Panc1 (cell line): ENCODE data around the gene PSMA7. TPM values are rescaled to one million over a fixed set of nuclear protein-coding genes. Genes with fewer than 3 reads are reported as not detected.

ENCODE experiments used
- ATAC-seq: fragments of 200-7000 bp; cut with Tn5 transposase; 2 replicates; pipeline ENCODE4 v1.9.1; 2020; ENCODE audit warnings: mild to moderate bottlenecking, moderate library complexity
- BruUV-seq: library from RNA; stranded (reverse); fragments of 400-500 nt; replicated peaks from 2 replicates; lab custom pipeline; 2021; lab: Mats Ljungman, UMichigan
- CTCF ChIA-PET: fragments of 300-600 bp; sonication (Branson Sonifier 250); formaldehyde crosslinking; loops from one replicate; lab custom pipeline; 2022; ENCODE audit warnings: antibody characterized with exemption; lab: Charles Lee
- POLR2A ChIA-PET: fragments of 300-600 bp; sonication (Branson Sonifier 250); formaldehyde crosslinking; loops from one replicate; lab custom pipeline; 2022; ENCODE audit warnings: antibody characterized with exemption; lab: Charles Lee
- DNase-seq: peaks from one replicate; pipeline ENCODE4 v3.0.0-alpha.2; 2010; ENCODE audit warnings: low read depth, low spot score
- H3K27ac ChIP-seq: 2 replicates; pipeline ENCODE4 v1.5.1; 2011; ENCODE audit warnings: mild to moderate bottlenecking, low read length, inconsistent platforms
- H3K27me3 ChIP-seq: fragments of 200-500 bp; sonication (Bioruptor generic); 2 replicates; pipeline ENCODE4 v1.6.0; 2014; ENCODE audit warnings: low read length, inconsistent platforms; ENCODE audit not compliant: control insufficient read depth, insufficient read depth
- H3K36me3 ChIP-seq: fragments of 200-500 bp; sonication (Bioruptor generic); 2 replicates; pipeline ENCODE4 v1.5.1; 2014; ENCODE audit warnings: inconsistent platforms, mild to moderate bottlenecking, low read length, moderate library complexity; ENCODE audit not compliant: control insufficient read depth, insufficient read depth
- H3K4me1 ChIP-seq: 2 replicates; pipeline ENCODE4 v1.5.1; 2011; ENCODE audit warnings: inconsistent platforms, mild to moderate bottlenecking, low read length, moderate library complexity; ENCODE audit not compliant: control insufficient read depth, insufficient read depth
- H3K4me3 ChIP-seq, 2 experiments: 2 replicates each; pipeline ENCODE4 v1.5.1; 2011 to 2012; ENCODE audit warnings: low read depth in 2 of 2, low read length in 2 of 2, mild to moderate bottlenecking in 2 of 2, inconsistent platforms in 1 of 2, moderate library complexity in 1 of 2
- H3K9me3 ChIP-seq: fragments of 200-500 bp; sonication (Bioruptor generic); 2 replicates; pipeline ENCODE4 v1.5.1; 2014; ENCODE audit warnings: low read depth, mild to moderate bottlenecking, inconsistent platforms, low read length, moderate library complexity; ENCODE audit not compliant: control insufficient read depth, insufficient read depth
- POLR2AphosphoS5 ChIP-seq: IDR thresholded peaks from 2 replicates; pipeline ENCODE4 v1.6.1; 2012; ENCODE audit warnings: mild to moderate bottlenecking, low read depth, low read length, moderate library complexity
- REST ChIP-seq, 2 experiments: IDR thresholded peaks; 2 replicates each; pipeline ENCODE4 v1.6.1; 2011 to 2012; ENCODE audit warnings: low read depth in 2 of 2, control low read depth in 1 of 2, low read length in 1 of 2, mild to moderate bottlenecking in 1 of 2, moderate library complexity in 1 of 2; ENCODE audit not compliant: insufficient read depth in 1 of 2
- SIN3A ChIP-seq: IDR thresholded peaks from 2 replicates; pipeline ENCODE4 v1.6.1; 2012; ENCODE audit warnings: low read depth, mild to moderate bottlenecking, low read length, moderate library complexity, borderline replicate concordance; ENCODE audit not compliant: insufficient read depth
- TCF7L2 ChIP-seq: IDR thresholded peaks from 2 replicates; pipeline ENCODE4 v1.6.1; 2011; ENCODE audit warnings: mild to moderate bottlenecking, low read depth, low read length, inconsistent platforms
- in situ Hi-C: cut with HindIII; loops from 2 replicates; pipeline ENCODE4 v1.10.0; 2016; ENCODE audit warnings: low sequenced_read_pairs, low pct_unique_long_range_greater_than_20kb
- intact Hi-C: fragments of 100-400 bp; cut with micrococcal nuclease; formaldehyde crosslinking; loops from one replicate; pipeline ENCODE4 v1.10.0; 2022; ENCODE audit not compliant: unreplicated experiment
- total RNA-seq: library from RNA; stranded (reverse); gene quantifications from one replicate; pipeline ENCODE4 v1.2.1, GENCODE V29; 2021; ENCODE audit not compliant: unreplicated experiment
- TF ChIP-seq, protein P1 (sequence below): fragments of 450-650 bp; IDR thresholded peaks from 2 replicates; pipeline ENCODE4 v1.5.1; 2017; ENCODE audit warnings: mild to moderate bottlenecking

The PSMA7 gene
- total RNA-seq, 1 experiment from 2014 or later, result 402 TPM

GRCh38 chr20:62139636-62140035, 3.6 kb downstream of the PSMA7 start:
- intact Hi-C loops, result loop anchor here (5.0 kb wide), 1 partner anchor 72 kb away; the partner anchor contains the start of gene TAF4
- no TSS peak for BruUV-seq
- POLR2A ChIA-PET, result no interaction called here

GRCh38 chr20:62138912-62139311, 4.3 kb downstream of the PSMA7 start:
- no peak for TF ChIP-seq SIN3A
- TF ChIP-seq POLR2AphosphoS5, result no peak
- TF ChIP-seq REST (IDR thresholded peaks at IDR 0.05; ENCODE audit: insufficient read depth in 1 of 2, low read depth in 2 of 2, low read length in 1 of 2), result no peak
- TF ChIP-seq, protein P1, sequence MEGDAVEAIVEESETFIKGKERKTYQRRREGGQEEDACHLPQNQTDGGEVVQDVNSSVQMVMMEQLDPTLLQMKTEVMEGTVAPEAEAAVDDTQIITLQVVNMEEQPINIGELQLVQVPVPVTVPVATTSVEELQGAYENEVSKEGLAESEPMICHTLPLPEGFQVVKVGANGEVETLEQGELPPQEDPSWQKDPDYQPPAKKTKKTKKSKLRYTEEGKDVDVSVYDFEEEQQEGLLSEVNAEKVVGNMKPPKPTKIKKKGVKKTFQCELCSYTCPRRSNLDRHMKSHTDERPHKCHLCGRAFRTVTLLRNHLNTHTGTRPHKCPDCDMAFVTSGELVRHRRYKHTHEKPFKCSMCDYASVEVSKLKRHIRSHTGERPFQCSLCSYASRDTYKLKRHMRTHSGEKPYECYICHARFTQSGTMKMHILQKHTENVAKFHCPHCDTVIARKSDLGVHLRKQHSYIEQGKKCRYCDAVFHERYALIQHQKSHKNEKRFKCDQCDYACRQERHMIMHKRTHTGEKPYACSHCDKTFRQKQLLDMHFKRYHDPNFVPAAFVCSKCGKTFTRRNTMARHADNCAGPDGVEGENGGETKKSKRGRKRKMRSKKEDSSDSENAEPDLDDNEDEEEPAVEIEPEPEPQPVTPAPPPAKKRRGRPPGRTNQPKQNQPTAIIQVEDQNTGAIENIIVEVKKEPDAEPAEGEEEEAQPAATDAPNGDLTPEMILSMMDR, result no peak
- TF ChIP-seq TCF7L2, result no peak
- in situ Hi-C loops (no loop called here), intact Hi-C loops (loop anchor here (5.0 kb wide), 1 partner anchor 72 kb away; the partner anchor contains the start of gene TAF4)
- Histone ChIP-seq H3K9me3 (no peaks in the 10 kb centered on the region), H3K27me3 (no peaks in the 10 kb centered on the region), H3K4me3 (no peak overlapping the region), H3K4me1 (peaks cover 12% of the 10 kb centered on the region; the same call in 1 of the 2 replicates), H3K27ac (no peak overlapping the region), H3K36me3 (peaks cover 43% of the 10 kb centered on the region)
- POLR2A ChIA-PET, result no interaction called here
- ATAC-seq, result no peak
- BruUV-seq, result no TSS peak
- CTCF ChIA-PET, result no interaction called here
- no peak for DNase-seq

More at GRCh38 chr20:62139636-62140035, 3.6 kb downstream of the PSMA7 start:
- H3K27ac ChIP-seq, result no peak overlapping the region
- peaks cover 13% of the 10 kb centered on the region for H3K4me1 ChIP-seq
- in situ Hi-C loops, result no loop called here
- no peaks in the 10 kb centered on the region for H3K27me3 ChIP-seq
- ATAC-seq, result no peak
- H3K9me3 ChIP-seq, result no peaks in the 10 kb centered on the region
- TF ChIP-seq REST (IDR thresholded peaks at IDR 0.05; ENCODE audit: insufficient read depth in 1 of 2, low read depth in 2 of 2, low read length in 1 of 2), result no peak
- no peak for TF ChIP-seq TCF7L2
- TF ChIP-seq, protein P1, result no peak
- no peak for TF ChIP-seq SIN3A
- TF ChIP-seq POLR2AphosphoS5, result no peak
- CTCF ChIA-PET, result no interaction called here
- peaks cover 43% of the 10 kb centered on the region for H3K36me3 ChIP-seq
- no peak for DNase-seq
- H3K4me3 ChIP-seq, result no peak overlapping the region
